H1 (cell line): ENCODE data around the gene BRD9. TPM values are rescaled to one million over a fixed set of nuclear protein-coding genes. Genes with fewer than 3 reads are reported as not detected.

ENCODE experiments used
- CTCF ChIA-PET: fragments of 300-600 bp; sonication (Branson Sonifier 250); formaldehyde crosslinking; loops from one replicate; lab custom pipeline; 2021; ENCODE audit not compliant: partially characterized antibody; lab: Charles Lee
- POLR2A ChIA-PET: fragments of 300-600 bp; sonication (Branson Sonifier 250); formaldehyde crosslinking; loops from one replicate; lab custom pipeline; 2021; ENCODE audit warnings: inconsistent platforms; ENCODE audit not compliant: partially characterized antibody; lab: Charles Lee
- DNase-seq, 2 experiments: peaks; one replicate each; pipeline versions ENCODE4 v3.0.0 to v3.0.0-alpha.2; 2010 to 2022; ENCODE audit warnings: low spot score in 2 of 2, low read depth in 1 of 2, mixed read lengths in 1 of 2
- FAIRE-seq: peaks from 2 replicates; lab custom pipeline; 2011; peaks lifted over from hg19 to GRCh38; lab: Jason Lieb, UNC
- H2AFZ ChIP-seq: 2 replicates; pipeline ENCODE4 v1.8.1; 2012; ENCODE audit warnings: low read length, inconsistent platforms
- H2AK5ac ChIP-seq: 2 replicates; pipeline ENCODE4 v1.6.1; 2013; ENCODE audit warnings: low read depth, low read length
- H2BK120ac ChIP-seq: replicated peaks from 2 replicates; pipeline ENCODE3; 2013; ENCODE audit warnings: low read depth, low read length, inconsistent platforms
- H2BK12ac ChIP-seq: 2 replicates; pipeline ENCODE4 v1.6.1; 2013; ENCODE audit warnings: low read depth, low read length
- H2BK15ac ChIP-seq: 2 replicates; pipeline ENCODE4 v1.6.1; 2013; ENCODE audit warnings: low read length
- H2BK20ac ChIP-seq: 2 replicates; pipeline ENCODE4 v1.6.1; 2013; ENCODE audit warnings: low read length
- H2BK5ac ChIP-seq: 2 replicates; pipeline ENCODE4 v1.6.1; 2013; ENCODE audit warnings: low read depth, low read length
- H3K14ac ChIP-seq: 2 replicates; pipeline ENCODE4 v1.6.1; 2013; ENCODE audit warnings: inconsistent platforms; ENCODE audit not compliant: insufficient read length
- H3K18ac ChIP-seq: 2 replicates; pipeline ENCODE4 v1.6.1; 2013; ENCODE audit warnings: low read length; ENCODE audit errors: extremely low read depth
- H3K23ac ChIP-seq: 2 replicates; pipeline ENCODE4 v1.6.1; 2013; ENCODE audit warnings: inconsistent platforms; ENCODE audit not compliant: insufficient read length
- H3K23me2 ChIP-seq: 2 replicates; pipeline ENCODE4 v1.6.1; 2013; ENCODE audit warnings: low read depth, low read length
- H3K27ac ChIP-seq: 2 replicates; pipeline ENCODE4 v1.6.1; 2011; ENCODE audit warnings: low read depth, low read length, inconsistent platforms
- H3K27me3 ChIP-seq, 4 experiments: replicated peaks in 1 of 4; 1 replicate in 1 of 4; 2 replicates in 3 of 4; pipeline versions ENCODE4 v1.6.1 to v1.8.1; 2011 to 2013; ENCODE audit warnings: low read length in 3 of 4, mild to moderate bottlenecking in 3 of 4, inconsistent platforms in 2 of 4, mixed read lengths in 2 of 4, moderate library complexity in 1 of 4; ENCODE audit not compliant: control insufficient read depth in 3 of 4, insufficient read depth in 3 of 4; ENCODE audit errors: extremely low read depth in 1 of 4
- H3K36me3 ChIP-seq, 4 experiments: 2 replicates each; pipeline versions ENCODE4 v1.6.1 to v1.8.1; 2011 to 2013; ENCODE audit warnings: mild to moderate bottlenecking in 4 of 4, low read length in 3 of 4, moderate library complexity in 2 of 4, control low read depth in 1 of 4, inconsistent platforms in 1 of 4; ENCODE audit not compliant: insufficient read depth in 4 of 4, control insufficient read depth in 2 of 4
- H3K4ac ChIP-seq: replicated peaks from 2 replicates; pipeline ENCODE3; 2013; ENCODE audit warnings: low read length, low read depth, mixed read lengths, inconsistent platforms; ENCODE audit not compliant: insufficient read length
- H3K4me1 ChIP-seq, 4 experiments: replicated peaks in 1 of 4; 1 replicate in 1 of 4; 2 replicates in 3 of 4; pipeline versions ENCODE4 v1.6.1 to v1.8.1; 2011 to 2013; ENCODE audit warnings: low read length in 3 of 4, inconsistent platforms in 2 of 4, mixed read lengths in 1 of 4; ENCODE audit not compliant: insufficient read depth in 4 of 4, control insufficient read depth in 3 of 4
- H3K4me2 ChIP-seq, 2 experiments: 2 replicates each; pipeline versions ENCODE4 v1.6.1 to v1.8.1; 2011 to 2013; ENCODE audit warnings: low read depth in 2 of 2, low read length in 2 of 2, control low read depth in 1 of 2, inconsistent platforms in 1 of 2, mild to moderate bottlenecking in 1 of 2; ENCODE audit not compliant: insufficient read depth in 1 of 2
- H3K4me3 ChIP-seq, 4 experiments: fragments of 200-600, 300-600 bp in 1 of 4; sonication (generic), shearing (Covaris generic), sonication (Bioruptor Twin) in 1 of 4; 2 replicates each; pipeline versions ENCODE4 v1.5.1 to v1.8.1; 2011 to 2016; ENCODE audit warnings: low read length in 4 of 4, low read depth in 3 of 4, control low read depth in 2 of 4, inconsistent platforms in 2 of 4, mild to moderate bottlenecking in 2 of 4, mixed read lengths in 1 of 4, moderate library complexity in 1 of 4; ENCODE audit not compliant: insufficient read depth in 2 of 4; ENCODE audit errors: extremely low read depth in 1 of 4
- H3K56ac ChIP-seq: replicated peaks from 2 replicates; pipeline ENCODE3; 2013; ENCODE audit warnings: low read depth, mild to moderate bottlenecking, mixed read lengths, low read length, inconsistent platforms; ENCODE audit not compliant: insufficient read length
- H3K79me1 ChIP-seq: 2 replicates; pipeline ENCODE4 v1.6.1; 2013; ENCODE audit warnings: low read depth, low read length, control low read depth
- H3K79me2 ChIP-seq, 2 experiments: 2 replicates each; pipeline versions ENCODE4 v1.6.1 to v1.8.1; 2012 to 2013; ENCODE audit warnings: low read length in 2 of 2, mild to moderate bottlenecking in 2 of 2, inconsistent platforms in 1 of 2; ENCODE audit not compliant: insufficient read depth in 2 of 2, control insufficient read depth in 1 of 2
- H3K9ac ChIP-seq, 4 experiments: replicated peaks in 1 of 4; 1 replicate in 1 of 4; 2 replicates in 3 of 4; pipeline versions ENCODE4 v1.6.1 to v1.8.1; 2011 to 2013; ENCODE audit warnings: low read depth in 3 of 4, low read length in 3 of 4, control low read depth in 2 of 4, mild to moderate bottlenecking in 2 of 4, moderate library complexity in 2 of 4, inconsistent platforms in 1 of 4; ENCODE audit errors: extremely low read depth in 1 of 4
- H3K9me3 ChIP-seq, 2 experiments: 2 replicates each; pipeline versions ENCODE4 v1.6.1 to v1.8.1; 2012 to 2013; ENCODE audit warnings: mild to moderate bottlenecking in 2 of 2, moderate library complexity in 2 of 2, control low read depth in 1 of 2, inconsistent platforms in 1 of 2, low read depth in 1 of 2, low read length in 1 of 2, mixed read lengths in 1 of 2; ENCODE audit not compliant: insufficient read depth in 2 of 2
- H4K20me1 ChIP-seq, 2 experiments: replicated peaks in 1 of 2; 2 replicates each; pipeline versions ENCODE3 to v1.8.1; 2011 to 2013; ENCODE audit warnings: inconsistent platforms in 2 of 2, low read length in 2 of 2, mild to moderate bottlenecking in 1 of 2; ENCODE audit not compliant: insufficient read depth in 2 of 2, control insufficient read depth in 1 of 2
- H4K5ac ChIP-seq: 2 replicates; pipeline ENCODE4 v1.6.1; 2013; ENCODE audit warnings: low read length, low read depth, mixed read lengths, inconsistent platforms; ENCODE audit not compliant: insufficient read length
- H4K8ac ChIP-seq: 2 replicates; pipeline ENCODE4 v1.8.0; 2013; ENCODE audit warnings: mild to moderate bottlenecking, moderate library complexity, low read length, inconsistent platforms; ENCODE audit not compliant: insufficient read depth; ENCODE audit errors: extremely low read depth
- H4K91ac ChIP-seq: replicated peaks from 2 replicates; pipeline ENCODE3; 2013; ENCODE audit warnings: low read length, mixed read lengths, inconsistent platforms; ENCODE audit not compliant: insufficient read length
- FOSL1 ChIP-seq: IDR thresholded peaks from 2 replicates; pipeline ENCODE4 v1.6.1; 2011; ENCODE audit warnings: mild to moderate bottlenecking, low read depth, low read length, moderate library complexity; ENCODE audit not compliant: insufficient read depth
- WGBS, 2 experiments: shearing (Covaris generic) in 1 of 2; methylation state at CpG; one replicate each; pipeline versions ENCODE4 v1.1.6 to v1.1.7; 2013 to 2015; ENCODE audit warnings: low lambda C conversion rate in 2 of 2, mixed read lengths in 2 of 2, inconsistent platforms in 1 of 2, low coverage in 1 of 2, missing lambda C conversion rate in 1 of 2; ENCODE audit not compliant: insufficient replicate concordance in 2 of 2, insufficient coverage in 1 of 2, insufficient read length in 1 of 2; ENCODE audit errors: extremely low coverage in 1 of 2, missing lambda C conversion rate in 1 of 2; 5-methylcytosine and 5-hydroxymethylcytosine counted together
- polyA plus RNA-seq, 7 experiments: library from polyadenylated mRNA; depleted of rRNA in 3 of 7; stranded (reverse) in 5 of 7; unstranded in 2 of 7; fragments of >200 nt in 5 of 7; fragments of 200-250 nt in 2 of 7; gene quantifications; 1 replicate in 5 of 7; 2 replicates in 1 of 7; 4 replicates in 1 of 7; pipeline versions ENCODE4 v1.2.1 to v1.2.3, GENCODE V29; 2011 to 2013; ENCODE audit warnings: missing spikeins in 2 of 7, mixed read lengths in 2 of 7
- total RNA-seq: library from RNA; stranded (reverse); fragmentation: NEBNext Ultra II Directional; extraction: Animal tissue kit (Norgen Biotek cat#: 25700); gene quantifications from 2 replicates; pipeline ENCODE4 v1.2.1, GENCODE V29; 2021

BRD9 gene
- total and polyA plus RNA-seq, 2 of the 8 experiments (the other 6 are each of a cell fraction or from before 2014, with no cell fraction given): 9.3 to 49.4 TPM

GRCh38 chr5:815449-815848 is 77.2 kb downstream of the BRD9 start:
- Histone ChIP-seq H3K4ac (no peak overlapping the region), H3K79me1 (no peaks in the 10 kb centered on the region), H4K91ac (no peak overlapping the region), H2AK5ac (no peak overlapping the region), H4K5ac (no peak overlapping the region), H2AFZ (no peak overlapping the region), H3K23ac (no peak overlapping the region), H3K23me2 (no peaks in the 10 kb centered on the region), H3K4me1 (no peaks in the 10 kb centered on the region), H4K20me1 (no peaks in the 10 kb centered on the region), H3K4me3 (no peak overlapping the region), H3K27ac (no peak overlapping the region), H3K4me2 (no peak overlapping the region), H4K8ac (no peak overlapping the region), H2BK120ac (no peak overlapping the region), H2BK12ac (no peak overlapping the region), H2BK15ac (no peak overlapping the region), H3K36me3 (peaks cover 0 to 4% (median 2%) of the 10 kb centered on the region in 4 experiments; a peak in 2 of 8 replicates), H3K9me3 (no peaks in the 10 kb centered on the region), H2BK5ac (no peak overlapping the region), H2BK20ac (no peak overlapping the region), H3K79me2 (no peaks in the 10 kb centered on the region), H3K56ac (no peak overlapping the region), H3K18ac (no peak overlapping the region), H3K9ac (no peak overlapping the region), H3K14ac (no peak overlapping the region), H3K27me3 (no peaks in the 10 kb centered on the region)
- CTCF ChIA-PET: no interaction called here
- DNase-seq (no peak), FAIRE-seq (no peak)
- no peak for TF ChIP-seq FOSL1
- POLR2A ChIA-PET: no interaction called here
- WGBS, 2 experiments: 79% methylated on average over 3 of the region's 3 CpGs; no CpG with 5 or more reads in 1 of the 2 experiments

Other genes starting within 250 kb of the BRD9 start
- 0.65 and 0.93 TPM in 2 replicates for gene TPPP, start 199.4 kb downstream of the BRD9 start, total RNA-seq
- 0.36 and 0.86 TPM in 2 replicates for gene TPPP, start 199.4 kb downstream of the BRD9 start, polyA plus RNA-seq (2011; rRNA removed)
- 1.9 and 2.5 TPM in 2 replicates for gene ZDHHC11B, start 108.1 kb downstream of the BRD9 start, total RNA-seq
- 0.29 and 0.57 TPM in 2 replicates for gene ZDHHC11B, start 108.1 kb downstream of the BRD9 start, polyA plus RNA-seq (2011; rRNA removed)
- 16.6 and 19.8 TPM in 2 replicates for gene ZDHHC11, start 41.8 kb downstream of the BRD9 start, total RNA-seq
- 4.7 and 10.8 TPM in 2 replicates for gene ZDHHC11, start 41.8 kb downstream of the BRD9 start, polyA plus RNA-seq (2011; rRNA removed)
- 34.5 and 39.2 TPM in 2 replicates for gene TRIP13, start 83 bp upstream of the BRD9 start, total RNA-seq
- 17.9 and 20.0 TPM in 2 replicates for gene TRIP13, start 83 bp upstream of the BRD9 start, polyA plus RNA-seq (2011; rRNA removed)
- gene NKD2, start 116.0 kb upstream of the BRD9 start, total RNA-seq: 6.3 and 7.9 TPM in 2 replicates
- gene NKD2, start 116.0 kb upstream of the BRD9 start, polyA plus RNA-seq (2011; rRNA removed): 5.5 and 7.8 TPM in 2 replicates
- gene SLC12A7, start 219.3 kb upstream of the BRD9 start, total RNA-seq: 38.6 and 39.7 TPM in 2 replicates
- 23.5 and 37.5 TPM in 2 replicates for gene SLC12A7, start 219.3 kb upstream of the BRD9 start, polyA plus RNA-seq (2011; rRNA removed)